Measurements from ENCODE around the gene TMEM238.
"Not testable (repeated sequence)": the region's sequence is repeated elsewhere in the genome, so short reads cannot be mapped to it uniquely, and the experiment has no call there.

The TMEM238 gene

DNA sequence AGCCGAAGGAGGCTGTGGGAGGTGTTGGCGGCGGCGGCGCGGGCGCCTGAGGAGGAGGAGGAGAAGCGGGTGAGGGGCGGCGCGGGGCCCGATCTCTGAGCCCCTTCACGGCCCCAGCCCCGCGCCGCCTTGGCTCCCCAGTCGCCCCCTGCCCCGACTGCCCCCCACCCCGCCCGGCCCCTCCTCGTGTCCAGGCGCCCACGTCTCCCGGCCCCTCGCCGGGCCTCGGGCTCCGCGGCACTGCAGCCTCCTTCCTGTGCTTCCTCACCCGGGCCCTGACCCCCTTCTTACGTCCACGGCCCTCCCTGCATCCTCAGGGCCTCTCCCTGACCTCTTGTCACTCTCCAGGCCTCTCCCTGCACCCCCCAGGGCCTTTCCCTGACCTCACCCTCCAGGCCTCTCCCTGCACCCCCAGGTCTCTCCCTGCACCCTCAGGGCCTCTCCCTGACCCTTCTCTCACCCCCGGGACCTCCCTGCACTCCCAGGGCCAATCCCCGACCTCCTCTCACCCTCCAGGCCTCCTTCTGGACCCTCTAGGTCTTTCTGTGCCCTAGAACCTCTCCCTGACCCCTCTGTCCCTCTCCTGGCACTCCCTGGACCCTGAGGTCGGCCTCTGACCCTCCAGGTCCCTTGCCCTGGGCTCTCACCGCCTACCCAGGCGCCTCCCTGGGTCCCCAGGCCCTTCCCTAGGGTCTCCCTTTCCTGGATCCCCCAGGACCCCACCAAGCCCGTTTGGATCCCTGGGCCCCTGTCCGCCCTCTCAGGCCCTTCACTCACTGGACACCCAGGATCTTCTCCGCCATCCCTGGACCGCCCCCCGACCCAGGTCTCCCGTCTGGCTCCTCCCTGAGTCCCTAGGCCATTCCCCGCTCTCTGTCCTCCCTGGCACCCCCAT lies 44.0 kb downstream of the TMEM238 start:
- no peak for DNase-seq (ENCODE audit: low read depth)
- TF ChIP-seq CTCF (IDR thresholded peaks at IDR 0.05; ENCODE audit: low read depth, low read length, missing control alignments), result no peak
- H3K4me3 ChIP-seq (ENCODE audit: low read depth, low read length), result peak overlapping the region; percentile 73
- in situ Hi-C loops (cut with HindIII; ENCODE audit: low sequenced_read_pairs), result no loop called here

- in situ Hi-C loops (cut with HindIII; ENCODE audit: low sequenced_read_pairs), result no loop called here
- TF ChIP-seq CTCF (IDR thresholded peaks at IDR 0.05; ENCODE audit: low read depth, low read length, missing control alignments), result peak; percentile 38
- H3K4me3 ChIP-seq (ENCODE audit: low read depth, low read length), result peak within 1 kb of the TSS; percentile 73
- DNase-seq (ENCODE audit: low read depth), result peak; percentile 100
These were observed 44.8 kb downstream of the TMEM238 start, which contains the start of gene KMT5C for GRCh38 chr19:55339105-55339888. Gene KMT5C, plus strand, starts transcription at chr19:55339876. Its CDS starts 2,061 bp downstream, at chr19:55341937.

- TF ChIP-seq CTCF (IDR thresholded peaks at IDR 0.05; ENCODE audit: low read depth, low read length, missing control alignments), result no peak
- H3K4me3 ChIP-seq (ENCODE audit: low read depth, low read length), result no peak overlapping the region
- in situ Hi-C loops (cut with HindIII; ENCODE audit: low sequenced_read_pairs), result no loop called here
- no peak for DNase-seq (ENCODE audit: low read depth)
These were observed 48.0 kb downstream of the TMEM238 start for GRCh38 chr19:55336101-55336500.

GRCh38 chr19:55333870-55334269 lies 50.2 kb downstream of the TMEM238 start:
- in situ Hi-C loops (cut with HindIII; ENCODE audit: low sequenced_read_pairs), result no loop called here
- no peak for TF ChIP-seq CTCF (IDR thresholded peaks at IDR 0.05; ENCODE audit: low read depth, low read length, missing control alignments)
- no peak for DNase-seq (ENCODE audit: low read depth)
- H3K4me3 ChIP-seq (ENCODE audit: low read depth, low read length), result no peak overlapping the region

- DNase-seq (ENCODE audit: low read depth); in situ Hi-C loops (cut with HindIII; ENCODE audit: low sequenced_read_pairs): not testable (repeated sequence)
These were observed 54.3 kb downstream of the TMEM238 start for GRCh38 chr19:55329791-55330190.

More at GRCh38 chr19:55329791-55330190, 54.3 kb downstream of the TMEM238 start:
- H3K4me3 ChIP-seq (ENCODE audit: low read depth, low read length), result not testable (repeated sequence)
